Measurements from ENCODE around the gene KLHL10.
"Not testable (repeated sequence)": the region's sequence is repeated elsewhere in the genome, so short reads cannot be mapped to it uniquely, and the experiment has no call there.

KLHL10 gene

GRCh38 chr17:41851382-41851781, 13.8 kb downstream of the KLHL10 start:
- DNase-seq (ENCODE audit: low spot score), result not testable (repeated sequence)

GRCh38 chr17:41860254-41860931, 22.8 kb downstream of the KLHL10 start:
- no peak for DNase-seq (ENCODE audit: low spot score)

GRCh38 chr17:41863074-41863848, 25.6 kb downstream of the KLHL10 start:
- peak; percentile 24 for DNase-seq (ENCODE audit: low spot score)

- no peak for DNase-seq (ENCODE audit: low spot score)
These were observed 26.8 kb downstream of the KLHL10 start for GRCh38 chr17:41864498-41864835.

GRCh38 chr17:41864836-41865595, 27.4 kb downstream of the KLHL10 start, which contains the start of gene KLHL11:
Gene KLHL11, minus strand, starts transcription at chr17:41865423. Its CDS starts 53 bp downstream, at chr17:41865370.
- DNase-seq (ENCODE audit: low spot score), result peak; percentile 89

- DNase-seq (ENCODE audit: low spot score), result no peak
These were observed 27.9 kb downstream of the KLHL10 start for GRCh38 chr17:41865596-41865893.

- no peak for DNase-seq (ENCODE audit: low spot score)
These were observed 30.9 kb downstream of the KLHL10 start for GRCh38 chr17:41868568-41868967.

GRCh38 chr17:41869426-41869825, 31.8 kb downstream of the KLHL10 start:
- no peak for DNase-seq (ENCODE audit: low spot score)

- no peak for DNase-seq (ENCODE audit: low spot score)
These were observed 32.5 kb downstream of the KLHL10 start for GRCh38 chr17:41870097-41870496.

- no peak for DNase-seq (ENCODE audit: low spot score)
These were observed 33.0 kb downstream of the KLHL10 start for GRCh38 chr17:41870627-41871026.

GRCh38 chr17:41871789-41872188, 34.2 kb downstream of the KLHL10 start:
- DNase-seq (ENCODE audit: low spot score), result no peak

GRCh38 chr17:41873559-41874292, 36.1 kb downstream of the KLHL10 start:
- no peak for DNase-seq (ENCODE audit: low spot score)

GRCh38 chr17:41874293-41874670, 36.7 kb downstream of the KLHL10 start:
- not testable (repeated sequence) for DNase-seq (ENCODE audit: low spot score)

GRCh38 chr17:41880130-41880529, 42.5 kb downstream of the KLHL10 start:
- no peak for DNase-seq (ENCODE audit: low spot score)

- DNase-seq (ENCODE audit: low spot score), result no peak
These were observed 45.1 kb downstream of the KLHL10 start for GRCh38 chr17:41882756-41883155.

- peak; percentile 37 for DNase-seq (ENCODE audit: low spot score)
These were observed 48.1 kb downstream of the KLHL10 start for GRCh38 chr17:41885733-41886132.

- DNase-seq (ENCODE audit: low spot score), result no peak
These were observed 50.8 kb downstream of the KLHL10 start for GRCh38 chr17:41888332-41888965.

GRCh38 chr17:41891135-41892020, 53.8 kb downstream of the KLHL10 start:
- DNase-seq (ENCODE audit: low spot score), result no peak

GRCh38 chr17:41892021-41892376, 54.4 kb downstream of the KLHL10 start:
- no peak for DNase-seq (ENCODE audit: low spot score)

- DNase-seq (ENCODE audit: low spot score), result no peak
These were observed 55.8 kb downstream of the KLHL10 start for GRCh38 chr17:41893384-41893783.

- no peak for DNase-seq (ENCODE audit: low spot score)
These were observed 57.2 kb downstream of the KLHL10 start for GRCh38 chr17:41894791-41895331.

All from cerebellar cortex (tissue), 1 donor.